Measurements from ENCODE around the gene L3MBTL2. TPM values are rescaled to one million over a fixed set of nuclear protein-coding genes. Genes with fewer than 3 reads are reported as not detected.

L3MBTL2 gene
- polyA plus RNA-seq, 3 donors: 13.6 to 15.2 (median 14.0) TPM

GRCh38 chr22:41215409-41215808 is 10.3 kb downstream of the L3MBTL2 start:
- H3K9ac ChIP-seq (ENCODE audit: insufficient read depth, low read length, poor library complexity, severe bottlenecking): no peak overlapping the region
- no peak overlapping the region for H2AFZ ChIP-seq (ENCODE audit: insufficient read depth, low read depth, low read length, poor library complexity, severe bottlenecking)
- no peak for DNase-seq
- H3K4me1 ChIP-seq (ENCODE audit: control insufficient read depth in 1 of 2, insufficient read depth in 2 of 2, low read length in 2 of 2): peaks cover 28% of the 10 kb centered on the region in 2 donors
- Mint-ChIP-seq H3K27me3 (ENCODE audit: low read depth in 3 of 3) (peaks cover 0 to 4% (median 0%) of the 10 kb centered on the region in 3 donors), H3K9me3 (peaks cover 0 to 7% (median 5%) of the 10 kb centered on the region in 7 donors), H3K27ac (peak overlapping the region in 1 of 7 donors; percentile 37), H3K36me3 (peaks cover 48 to 73% of the 10 kb centered on the region in 2 donors), H3K4me3 (no peak overlapping the region), H3K4me1 (peaks cover 27% of the 10 kb centered on the region)
- WGBS (ENCODE audit: insufficient coverage): 100% methylated on average over 7 of the region's 10 CpGs
- no peak overlapping the region for H3K4me3 ChIP-seq (replicated peaks in 1 of 3; ENCODE audit: low read depth in 2 of 3, low read length in 3 of 3)
- no peak overlapping the region for H3K27ac ChIP-seq (ENCODE audit: low read depth in 1 of 2, low read length in 2 of 2)
- no peaks in the 10 kb centered on the region for H3K9me3 ChIP-seq (replicated peaks in 1 of 2; ENCODE audit: control insufficient read depth in 1 of 2, insufficient read depth in 1 of 2, low read length in 2 of 2)
- H3K79me2 ChIP-seq (ENCODE audit: insufficient read depth, low read length): no peaks in the 10 kb centered on the region
- peaks cover 24 to 65% of the 10 kb centered on the region in 2 donors for H3K36me3 ChIP-seq (replicated peaks in 1 of 2; ENCODE audit: control insufficient read depth in 1 of 2, insufficient read depth in 2 of 2, low read length in 2 of 2)
- no peaks in the 10 kb centered on the region for H4K20me1 ChIP-seq (ENCODE audit: insufficient read depth, low read length)
- intact Hi-C loops (cut with micrococcal nuclease): no loop called here
- H3K4me2 ChIP-seq (replicated peaks; ENCODE audit: extremely low read depth, low read length, poor library complexity, severe bottlenecking): no peak overlapping the region
- no peaks in the 10 kb centered on the region for H3K27me3 ChIP-seq (ENCODE audit: control insufficient read depth in 2 of 2, insufficient read depth in 2 of 2, low read length in 2 of 2)
- TF ChIP-seq CTCF (IDR thresholded peaks at IDR 0.05): no peak

GRCh38 chr22:41215926-41216325 is 10.8 kb downstream of the L3MBTL2 start:
- peak overlapping the region in 1 of 3 experiments; percentile 62 for H3K4me3 ChIP-seq (replicated peaks in 1 of 3; ENCODE audit: low read depth in 2 of 3, low read length in 3 of 3)
- peaks cover 0 to 7% (median 5%) of the 10 kb centered on the region in 7 donors for H3K9me3 Mint-ChIP-seq
- H3K27me3 ChIP-seq (ENCODE audit: control insufficient read depth in 2 of 2, insufficient read depth in 2 of 2, low read length in 2 of 2): no peaks in the 10 kb centered on the region
- H3K4me1 Mint-ChIP-seq: peaks cover 27% of the 10 kb centered on the region
- H3K4me3 Mint-ChIP-seq: peak overlapping the region in 1 of 2 donors; percentile 3
- TF ChIP-seq CTCF (IDR thresholded peaks at IDR 0.05): no peak
- H3K36me3 Mint-ChIP-seq: peaks cover 48 to 73% of the 10 kb centered on the region in 2 donors
- no peaks in the 10 kb centered on the region for H3K79me2 ChIP-seq (ENCODE audit: insufficient read depth, low read length)
- H3K27ac ChIP-seq (ENCODE audit: low read depth in 1 of 2, low read length in 2 of 2): peak overlapping the region in 1 of 2 donors; percentile 84
- peaks cover 0 to 4% (median 0%) of the 10 kb centered on the region in 3 donors for H3K27me3 Mint-ChIP-seq (ENCODE audit: low read depth in 3 of 3)
- H3K4me1 ChIP-seq (ENCODE audit: control insufficient read depth in 1 of 2, insufficient read depth in 2 of 2, low read length in 2 of 2): peaks cover 28% of the 10 kb centered on the region in 2 donors
- H3K4me2 ChIP-seq (replicated peaks; ENCODE audit: extremely low read depth, low read length, poor library complexity, severe bottlenecking): no peak overlapping the region
- no peaks in the 10 kb centered on the region for H4K20me1 ChIP-seq (ENCODE audit: insufficient read depth, low read length)
- no peak overlapping the region for H3K9ac ChIP-seq (ENCODE audit: insufficient read depth, low read length, poor library complexity, severe bottlenecking)
- H3K27ac Mint-ChIP-seq: peak overlapping the region in 1 of 7 donors; percentile 58
- H2AFZ ChIP-seq (ENCODE audit: insufficient read depth, low read depth, low read length, poor library complexity, severe bottlenecking): no peak overlapping the region
- no peaks in the 10 kb centered on the region for H3K9me3 ChIP-seq (replicated peaks in 1 of 2; ENCODE audit: control insufficient read depth in 1 of 2, insufficient read depth in 1 of 2, low read length in 2 of 2)
- WGBS (ENCODE audit: insufficient coverage): 94% methylated on average over 7 of the region's 7 CpGs
- DNase-seq: no peak
- peaks cover 25 to 65% of the 10 kb centered on the region in 2 donors for H3K36me3 ChIP-seq (replicated peaks in 1 of 2; ENCODE audit: control insufficient read depth in 1 of 2, insufficient read depth in 2 of 2, low read length in 2 of 2)
- intact Hi-C loops (cut with micrococcal nuclease): no loop called here

All from CD14-positive monocyte (primary cell).